K562 (cell line): ENCODE results near the gene FEN1. TPM values are rescaled to one million over a fixed set of nuclear protein-coding genes. Genes with fewer than 3 reads are reported as not detected.

Experiments
- CHD2 ChIP-seq: IDR thresholded peaks from 2 replicates; pipeline ENCODE4 v1.6.1; 2011; ENCODE audit warnings: low read depth, low read length
- CREM ChIP-seq: IDR thresholded peaks from 2 replicates; pipeline ENCODE4 v1.6.1; 2014; ENCODE audit warnings: antibody characterized with exemption, low read depth
- ELF4 ChIP-seq: fragments of 450-650 bp; formaldehyde crosslinking; IDR thresholded peaks from 2 replicates; pipeline ENCODE4 v1.4.0; 2022; ENCODE audit warnings: missing genetic modification characterization
- EP400 ChIP-seq: fragments of 450-650 bp; IDR thresholded peaks from 2 replicates; pipeline ENCODE4 v1.6.1; 2017; ENCODE audit warnings: antibody characterized with exemption, mild to moderate bottlenecking, moderate library complexity
- FIP1L1 ChIP-seq: fragments of 200-400 bp; formaldehyde crosslinking; IDR thresholded peaks from 2 replicates; pipeline ENCODE4 v1.6.1; 2018; ENCODE audit warnings: mild to moderate bottlenecking, low read depth, low read length; ENCODE audit not compliant: poor library complexity, severe bottlenecking
- FOXM1 ChIP-seq, 2 experiments: fragments of 450-650 bp in 1 of 2; sonication (generic) in 1 of 2; formaldehyde crosslinking in 1 of 2; IDR thresholded peaks; 2 replicates each; pipeline versions ENCODE4 v1.6.1 to v1.9.0; 2017 to 2022; ENCODE audit warnings: low read depth in 2 of 2, mild to moderate bottlenecking in 2 of 2, missing genetic modification reagents in 1 of 2, moderate library complexity in 1 of 2
- GABPB2 ChIP-seq: fragments of 250-450 bp; sonication (Bioruptor Pico); conservative IDR thresholded peaks from 2 replicates; pipeline ENCODE4 v1.5.1; 2021; ENCODE audit warnings: mild to moderate bottlenecking
- HDAC1 ChIP-seq, 2 experiments: fragments of 450-650 bp; IDR thresholded peaks; 2 replicates each; pipeline ENCODE4 v1.6.1; 2016 to 2017; ENCODE audit warnings: inconsistent platforms in 1 of 2, mild to moderate bottlenecking in 1 of 2, moderate library complexity in 1 of 2
- MTA3 ChIP-seq: fragments of 450-650 bp; formaldehyde crosslinking; IDR thresholded peaks from 2 replicates; pipeline ENCODE4 v1.6.1; 2017; ENCODE audit warnings: mild to moderate bottlenecking, borderline replicate concordance
- MXD1 ChIP-seq: fragments of 250-450 bp; sonication (Bioruptor Pico); IDR thresholded peaks from 2 replicates; pipeline ENCODE4 v1.8.0; 2021; ENCODE audit warnings: borderline replicate concordance, mild to moderate bottlenecking, moderate library complexity; ENCODE audit not compliant: poor library complexity, severe bottlenecking
- NFE2 ChIP-seq: IDR thresholded peaks from 2 replicates; pipeline ENCODE4 v1.6.1; 2014; ENCODE audit warnings: antibody characterized with exemption, low read depth
- RB1 ChIP-seq: fragments of 450-650 bp; IDR thresholded peaks from 2 replicates; pipeline ENCODE4 v1.6.1; 2017; ENCODE audit warnings: low read depth, mild to moderate bottlenecking
- RBM15 ChIP-seq: fragments of 200-400 bp; formaldehyde crosslinking; IDR thresholded peaks from 2 replicates; pipeline ENCODE4 v1.6.1; 2018; ENCODE audit warnings: mild to moderate bottlenecking, low read length, moderate library complexity; ENCODE audit not compliant: insufficient read depth
- USF1 ChIP-seq: sonication (generic); formaldehyde crosslinking; IDR thresholded peaks from 2 replicates; pipeline ENCODE4 v1.9.0; 2022; ENCODE audit warnings: mild to moderate bottlenecking, missing genetic modification reagents
- WHSC1 ChIP-seq: IDR thresholded peaks from one replicate; pipeline ENCODE4 v1.6.1; 2012; ENCODE audit warnings: low read length, control low read depth, inconsistent platforms
- ZBED1 ChIP-seq: IDR thresholded peaks from 2 replicates; pipeline ENCODE4 v1.6.1; 2014
- ZBTB11 ChIP-seq, 3 experiments: fragments of 200-800 bp in 1 of 3; fragments of 250-450 bp in 1 of 3; fragments of 450-650 bp in 1 of 3; sonication (Bioruptor Pico) in 1 of 3; sonication (Bioruptor generic) in 1 of 3; formaldehyde crosslinking in 1 of 3; IDR thresholded peaks; 2 replicates each; pipeline versions ENCODE4 v1.6.1 to v1.8.0; 2016 to 2022; ENCODE audit warnings: mild to moderate bottlenecking in 2 of 3, missing genetic modification characterization in 2 of 3, missing compliant biosample characterization in 1 of 3, moderate library complexity in 1 of 3
- ZNF311 ChIP-seq: fragments of 250-450 bp; sonication (Bioruptor Pico); IDR thresholded peaks from 2 replicates; pipeline ENCODE4 v1.4.0; 2020; ENCODE audit warnings: mild to moderate bottlenecking, moderate library complexity
- ZNF316 ChIP-seq: fragments of 450-650 bp; IDR thresholded peaks from 2 replicates; pipeline ENCODE4 v1.6.1; 2016
- ZNF778 ChIP-seq: fragments of 450-650 bp; formaldehyde crosslinking; IDR thresholded peaks from 2 replicates; pipeline ENCODE4 v1.4.0; 2020; ENCODE audit warnings: mild to moderate bottlenecking, moderate library complexity
- ZSCAN29 ChIP-seq: fragments of 450-650 bp; IDR thresholded peaks from 2 replicates; pipeline ENCODE4 v1.6.1; 2017
- polyA plus RNA-seq, 8 experiments: library from polyadenylated mRNA; depleted of rRNA in 4 of 8; stranded (reverse) in 5 of 8; unstranded in 3 of 8; fragments of >200 nt; fragmentation: Nextera tagmentation in 2 of 8; fragmentation: Illumina TruSeq in 1 of 8; extraction: Ambion mirVana in 2 of 8; extraction: Trizol in 1 of 8; gene quantifications; 2 replicates each; pipeline versions ENCODE4 v1.2.1 to v1.2.3, GENCODE V29; 2011 to 2014; ENCODE audit warnings: inconsistent platforms in 1 of 8, missing spikeins in 1 of 8
- total RNA-seq, 7 experiments: library from RNA; depleted of rRNA in 6 of 7; stranded (reverse); fragments of >200 nt in 6 of 7; fragmentation: Illumina TruSeq in 2 of 7; extraction: Trizol in 2 of 7; gene quantifications; 2 replicates each; pipeline versions ENCODE4 v1.2.1 to v1.2.3, GENCODE V29; 2011 to 2021; ENCODE audit warnings: low replicate concordance in 1 of 7
- TF ChIP-seq, protein P1 (sequence below): fragments of 250-450 bp; sonication (Bioruptor Pico); IDR thresholded peaks from 2 replicates; pipeline ENCODE4 v1.8.0; 2021; ENCODE audit warnings: moderate library complexity, mild to moderate bottlenecking, inconsistent platforms

Gene FEN1
- total and polyA plus RNA-seq, 9 of the 15 experiments (the other 6 are each of a cell fraction or from before 2014, with no cell fraction given) = 58.1 to 156 (median 137) TPM

DNA sequence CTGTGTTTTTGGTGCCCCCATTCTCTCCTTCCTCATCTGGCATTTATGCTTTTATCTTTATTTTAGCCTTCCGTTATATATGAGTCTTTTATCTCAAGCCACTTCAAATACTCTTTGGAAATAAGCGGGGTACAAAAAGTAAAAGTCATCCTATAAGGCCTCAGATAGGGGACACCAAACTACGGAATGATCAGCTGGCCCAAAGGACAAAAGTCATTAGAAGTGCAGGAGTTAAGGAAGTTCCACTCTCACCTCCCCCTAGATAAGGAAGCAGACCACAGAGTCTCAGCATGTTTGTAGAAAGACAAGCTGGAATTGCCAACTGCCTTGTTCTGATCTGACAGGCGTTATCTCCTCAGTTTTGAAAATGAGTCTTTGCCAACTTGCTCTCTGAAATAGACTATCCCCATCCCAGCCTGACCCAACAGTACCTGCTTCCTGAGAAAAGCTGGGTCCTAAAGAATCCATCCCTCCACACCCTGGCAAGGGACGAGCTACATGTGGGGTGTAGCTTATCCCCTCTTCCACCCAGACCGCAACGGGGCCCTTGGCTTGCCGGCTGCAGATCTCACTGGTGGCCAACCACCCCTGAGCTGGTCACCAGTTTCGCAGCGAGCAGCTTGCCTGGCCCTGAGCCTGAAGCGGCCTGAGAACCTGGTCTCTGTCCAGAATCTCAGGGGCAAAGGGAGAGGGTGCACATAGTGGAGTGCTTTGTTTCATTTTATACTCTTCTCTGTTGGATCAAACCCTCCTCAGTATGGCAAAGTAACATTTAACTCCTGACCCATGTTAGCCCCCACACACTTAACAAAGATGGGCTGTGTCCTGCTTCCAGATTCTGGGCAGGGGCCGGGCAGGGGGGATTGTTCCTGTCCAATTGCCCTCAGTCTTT is 49.2 kb downstream of the FEN1 start (continued):
- no peak for TF ChIP-seq ZNF311
- TF ChIP-seq, protein P1, sequence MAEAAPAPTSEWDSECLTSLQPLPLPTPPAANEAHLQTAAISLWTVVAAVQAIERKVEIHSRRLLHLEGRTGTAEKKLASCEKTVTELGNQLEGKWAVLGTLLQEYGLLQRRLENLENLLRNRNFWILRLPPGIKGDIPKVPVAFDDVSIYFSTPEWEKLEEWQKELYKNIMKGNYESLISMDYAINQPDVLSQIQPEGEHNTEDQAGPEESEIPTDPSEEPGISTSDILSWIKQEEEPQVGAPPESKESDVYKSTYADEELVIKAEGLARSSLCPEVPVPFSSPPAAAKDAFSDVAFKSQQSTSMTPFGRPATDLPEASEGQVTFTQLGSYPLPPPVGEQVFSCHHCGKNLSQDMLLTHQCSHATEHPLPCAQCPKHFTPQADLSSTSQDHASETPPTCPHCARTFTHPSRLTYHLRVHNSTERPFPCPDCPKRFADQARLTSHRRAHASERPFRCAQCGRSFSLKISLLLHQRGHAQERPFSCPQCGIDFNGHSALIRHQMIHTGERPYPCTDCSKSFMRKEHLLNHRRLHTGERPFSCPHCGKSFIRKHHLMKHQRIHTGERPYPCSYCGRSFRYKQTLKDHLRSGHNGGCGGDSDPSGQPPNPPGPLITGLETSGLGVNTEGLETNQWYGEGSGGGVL (CRISPR knock-in tag) = no peak
- TF ChIP-seq ZBTB11 (CRISPR knock-in tag; IDR thresholded peaks at IDR 0.05) = no peak; a peak in 1 of 6 replicates
- no peak for TF ChIP-seq ZBED1
- no peak for TF ChIP-seq USF1 (CRISPR knock-in tag)
- peak; percentile 88 for TF ChIP-seq MTA3
- TF ChIP-seq ZNF778 (CRISPR knock-in tag) = no peak
- TF ChIP-seq NFE2 = peak; percentile 86
- TF ChIP-seq RB1 = no peak
- TF ChIP-seq RBM15 = no peak
- peak; percentile 68; the same call in 1 of the 2 replicates for TF ChIP-seq ELF4
- peak; percentile 75 for TF ChIP-seq ZNF316
- peak; percentile 75 for TF ChIP-seq CREM
- peak; percentile 22 to 94; a peak in 3 of 4 replicates for TF ChIP-seq HDAC1 (IDR thresholded peaks at IDR 0.05)
- no peak for TF ChIP-seq CHD2
- TF ChIP-seq EP400 = peak; percentile 72
- no peak for TF ChIP-seq ZSCAN29
- TF ChIP-seq WHSC1 = no peak
- TF ChIP-seq MXD1 (CRISPR knock-in tag) = no peak
- no peak for TF ChIP-seq FIP1L1
- TF ChIP-seq GABPB2 (CRISPR knock-in tag) = no peak
- TF ChIP-seq FOXM1 (IDR thresholded peaks at IDR 0.05; ENCODE audit: low read depth) = peak; percentile 89
- TF ChIP-seq FOXM1 (CRISPR knock-in tag; IDR thresholded peaks at IDR 0.05; ENCODE audit: low read depth) = no peak
